Upper lobe of left lung (tissue), 6 donors: ENCODE data around the gene FBXO27. TPM values are rescaled to one million over a fixed set of nuclear protein-coding genes. Genes with fewer than 3 reads are reported as not detected.

ENCODE experiments used
- ATAC-seq, 2 donors: fragments of 200-7000 bp; cut with Tn5 transposase; one replicate each; pipeline ENCODE4 v1.9.1; 2022; ENCODE audit warnings: mild to moderate bottlenecking in 2 of 2, moderate library complexity in 2 of 2; ENCODE audit not compliant: low FRiP score in 2 of 2
- DNase-seq, 2 donors: peaks; one replicate each; pipeline ENCODE4 v3.0.0-alpha.2; 2019 to 2020
- H3K27ac ChIP-seq, 4 donors: fragments of 200-600 bp; sonication (generic); one replicate each; pipeline ENCODE4 v1.5.1; 2016 to 2019
- H3K27me3 ChIP-seq, 4 donors: fragments of 200-600 bp; sonication (generic); one replicate each; pipeline ENCODE4 v1.5.1; 2017 to 2019
- H3K36me3 ChIP-seq, 4 donors: fragments of 200-600 bp; sonication (generic); one replicate each; pipeline ENCODE4 v1.5.1; 2016 to 2019
- H3K4me1 ChIP-seq, 4 donors: fragments of 200-600 bp; sonication (generic); one replicate each; pipeline ENCODE4 v1.5.1; 2018 to 2019
- H3K4me3 ChIP-seq, 4 donors: fragments of 200-600 bp; sonication (generic); one replicate each; pipeline ENCODE4 v1.5.1; 2017 to 2019; ENCODE audit warnings: mild to moderate bottlenecking in 2 of 4, moderate library complexity in 1 of 4
- H3K9me3 ChIP-seq, 4 donors: fragments of 200-600 bp; sonication (generic); one replicate each; pipeline ENCODE4 v1.5.1; 2018 to 2019
- EP300 ChIP-seq, 4 donors: sonication (generic); formaldehyde crosslinking; IDR thresholded peaks; one replicate each; pipeline ENCODE4 v1.5.1; 2017; ENCODE audit warnings: antibody characterized with exemption in 4 of 4, control low read depth in 2 of 4
- POLR2A ChIP-seq, 4 donors: fragments of 450-650 bp; IDR thresholded peaks; one replicate each; pipeline ENCODE4 v1.5.1; 2016 to 2017; ENCODE audit warnings: antibody characterized with exemption in 4 of 4, mild to moderate bottlenecking in 2 of 4
- POLR2AphosphoS5 ChIP-seq, 2 donors: sonication (generic); formaldehyde crosslinking; IDR thresholded peaks; one replicate each; pipeline ENCODE4 v1.5.1; 2017; ENCODE audit warnings: antibody characterized with exemption in 2 of 2
- WGBS, 2 donors: methylation state at CpG; one replicate each; pipeline ENCODE4 v1.1.5; 2017 to 2018; 5-methylcytosine and 5-hydroxymethylcytosine counted together
- total RNA-seq, 6 donors: library from RNA; depleted of rRNA in 4 of 6; stranded (reverse); fragments of >200 nt in 4 of 6; gene quantifications; one replicate each; pipeline versions ENCODE4 v1.1.0 to v1.2.1, GENCODE V29; 2016 to 2021
- TF ChIP-seq, protein P1 (sequence below), 6 experiments: fragments of 450-650 bp in 4 of 6; fragments of 200-600 bp in 2 of 6; sonication (generic) in 2 of 6; IDR thresholded peaks; one replicate each; pipeline ENCODE4 v1.5.1; 2016 to 2019; ENCODE audit warnings: antibody characterized with exemption in 6 of 6
- donor health status: DM: no; HTN: no; CAD: no; lungs with moderate emphysema.
- donor health status: DM: no; HTN: yes; CAD: no; lungs with severe emphysema.

FBXO27 gene
- total RNA-seq, 6 donors from 2014 or later, result 1.0 to 9.3 (median 6.3) TPM

DNA sequence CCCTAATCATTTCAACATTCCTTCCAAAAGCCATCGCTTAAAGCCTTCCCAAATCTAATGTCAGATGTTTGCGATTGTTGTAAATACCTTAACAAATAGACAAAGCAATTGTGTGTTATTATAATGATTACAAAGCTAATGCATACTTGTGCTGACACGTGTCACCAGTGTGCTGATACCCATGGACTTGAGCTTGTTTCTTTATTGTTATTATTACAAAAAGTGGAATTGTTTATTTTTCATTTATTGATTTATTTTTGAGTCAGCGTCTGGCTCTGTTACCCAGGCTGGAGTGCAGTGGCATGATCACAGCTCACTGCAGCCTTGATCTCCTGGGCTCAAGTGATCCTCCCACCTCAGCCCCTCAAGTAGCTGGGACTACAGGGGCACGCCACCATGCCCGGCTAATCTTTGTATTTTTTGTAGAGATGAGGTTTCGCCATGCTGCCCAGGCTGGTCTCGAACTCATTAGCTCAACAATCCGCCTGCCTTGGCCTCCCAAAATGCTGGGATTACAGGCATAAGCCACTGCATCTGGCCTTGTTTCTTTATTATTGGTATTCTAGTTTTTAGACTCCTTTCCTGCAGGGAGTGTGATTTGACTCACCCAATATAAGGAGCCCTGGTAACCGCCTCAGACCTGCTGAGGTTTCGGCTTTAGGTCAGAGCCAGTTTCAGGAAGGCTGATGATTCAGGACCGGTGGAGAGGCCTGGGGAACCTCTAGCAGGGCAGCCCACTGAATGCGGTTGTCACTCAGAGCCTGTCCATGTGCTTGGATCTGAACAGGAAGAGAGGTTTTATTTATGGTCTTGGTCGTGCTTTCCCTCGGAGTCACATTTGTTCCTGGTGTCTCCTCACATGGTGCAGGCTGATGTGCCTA lies 54.7 kb downstream of the FBXO27 start:
- peaks cover 0 to 3% (median 0%) of the 10 kb centered on the region in 4 donors for H3K9me3 ChIP-seq
- no peak for ATAC-seq
- no peak for DNase-seq
- H3K27ac ChIP-seq, result no peak overlapping the region
- H3K36me3 ChIP-seq, result no peaks in the 10 kb centered on the region
- no peak for TF ChIP-seq POLR2AphosphoS5 (IDR thresholded peaks at IDR 0.05)
- TF ChIP-seq, protein P1, sequence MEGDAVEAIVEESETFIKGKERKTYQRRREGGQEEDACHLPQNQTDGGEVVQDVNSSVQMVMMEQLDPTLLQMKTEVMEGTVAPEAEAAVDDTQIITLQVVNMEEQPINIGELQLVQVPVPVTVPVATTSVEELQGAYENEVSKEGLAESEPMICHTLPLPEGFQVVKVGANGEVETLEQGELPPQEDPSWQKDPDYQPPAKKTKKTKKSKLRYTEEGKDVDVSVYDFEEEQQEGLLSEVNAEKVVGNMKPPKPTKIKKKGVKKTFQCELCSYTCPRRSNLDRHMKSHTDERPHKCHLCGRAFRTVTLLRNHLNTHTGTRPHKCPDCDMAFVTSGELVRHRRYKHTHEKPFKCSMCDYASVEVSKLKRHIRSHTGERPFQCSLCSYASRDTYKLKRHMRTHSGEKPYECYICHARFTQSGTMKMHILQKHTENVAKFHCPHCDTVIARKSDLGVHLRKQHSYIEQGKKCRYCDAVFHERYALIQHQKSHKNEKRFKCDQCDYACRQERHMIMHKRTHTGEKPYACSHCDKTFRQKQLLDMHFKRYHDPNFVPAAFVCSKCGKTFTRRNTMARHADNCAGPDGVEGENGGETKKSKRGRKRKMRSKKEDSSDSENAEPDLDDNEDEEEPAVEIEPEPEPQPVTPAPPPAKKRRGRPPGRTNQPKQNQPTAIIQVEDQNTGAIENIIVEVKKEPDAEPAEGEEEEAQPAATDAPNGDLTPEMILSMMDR (IDR thresholded peaks at IDR 0.05), result no peak
- TF ChIP-seq EP300 (IDR thresholded peaks at IDR 0.05), result no peak
- TF ChIP-seq POLR2A (IDR thresholded peaks at IDR 0.05), result no peak
- H3K27me3 ChIP-seq, result no peaks in the 10 kb centered on the region
- 71 to 84% methylated on average over 12 to 15 of the region's 15 CpGs for WGBS, 2 donors
- no peak overlapping the region for H3K4me3 ChIP-seq
- H3K4me1 ChIP-seq, result peaks cover 7 to 20% (median 11%) of the 10 kb centered on the region in 4 donors

DNA sequence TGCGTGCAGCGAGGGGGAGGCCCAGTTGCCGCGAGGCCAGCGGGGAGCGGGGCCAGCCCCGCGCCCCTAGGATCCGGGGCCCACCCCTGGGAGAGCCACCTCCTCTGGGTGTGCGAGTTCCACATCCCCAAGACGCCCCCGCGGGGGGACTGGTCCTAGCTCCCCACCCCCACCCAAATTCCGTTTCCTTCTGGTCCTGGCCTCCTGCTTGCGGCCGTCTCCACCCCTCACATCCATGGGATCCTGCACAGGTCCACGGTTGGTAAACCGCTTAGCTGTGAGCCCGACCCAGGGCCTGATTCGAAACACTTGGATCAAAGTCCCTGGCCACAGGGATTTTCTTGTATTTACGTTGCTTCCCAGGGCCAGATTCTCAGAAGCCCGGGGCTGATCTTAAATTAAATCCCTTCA lies 56.5 kb downstream of the FBXO27 start:
- Histone ChIP-seq H3K4me3 (peak overlapping the region; percentile 47 to 75 (median 62)), H3K27ac (peak overlapping the region; percentile 65 to 89 (median 79)), H3K36me3 (no peaks in the 10 kb centered on the region), H3K27me3 (no peaks in the 10 kb centered on the region), H3K9me3 (peaks cover 0 to 3% (median 0%) of the 10 kb centered on the region in 4 donors), H3K4me1 (peaks cover 7 to 20% (median 11%) of the 10 kb centered on the region in 4 donors)
- 9 to 12% methylated on average over 8 to 13 of the region's 22 CpGs for WGBS, 2 donors
- DNase-seq (no peak), ATAC-seq (peak; percentile 8 to 51)
- TF ChIP-seq POLR2A (IDR thresholded peaks at IDR 0.05), result no peak

DNA sequence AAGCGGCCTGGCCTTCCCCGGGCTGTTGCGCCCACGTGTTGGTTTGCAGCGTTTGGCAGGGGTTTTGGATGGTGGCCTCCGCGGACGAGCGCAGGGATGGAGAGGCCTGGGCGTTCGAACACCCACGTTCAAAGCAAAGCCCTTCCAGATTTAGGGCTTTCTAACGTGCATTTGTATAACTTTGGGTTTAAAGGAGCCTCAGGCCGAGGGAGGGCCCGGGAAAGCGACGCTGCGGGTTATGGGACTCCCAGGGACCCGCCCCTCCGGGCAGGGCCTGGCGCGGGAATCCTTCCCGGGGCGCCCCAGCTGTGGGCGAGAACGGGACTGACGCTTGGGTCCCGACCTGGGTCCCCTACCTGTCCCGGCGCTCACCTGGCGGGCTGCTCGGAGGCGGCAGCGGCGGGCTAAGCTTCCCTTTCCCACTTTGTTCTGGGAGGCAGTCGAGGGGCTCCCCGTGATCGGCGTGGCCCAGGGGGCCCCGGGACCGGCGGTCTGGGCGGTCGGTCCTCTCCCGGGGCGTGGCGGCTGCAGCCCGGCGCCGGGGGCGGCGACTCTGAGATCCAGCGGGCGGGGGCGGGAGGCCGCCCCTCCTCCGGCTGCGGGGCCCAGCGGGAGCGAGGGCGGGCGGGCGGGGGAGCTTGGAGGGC lies 57.0 kb downstream of the FBXO27 start, which contains the start of gene FBXO17:
Gene FBXO17 (minus strand): TSS at position 529 of the 647 bp plus-strand sequence. CDS start 25,423 bp downstream, outside the sequence.
- H3K27ac ChIP-seq, result peak within 1 kb of the TSS; percentile 65 to 89 (median 79)
- 8 to 39% methylated on average over 4 to 24 of the region's 63 CpGs for WGBS, 2 donors
- DNase-seq (peak; percentile 30 to 92), ATAC-seq (peak; percentile 31 to 93)
- H3K4me1 ChIP-seq, result peaks cover 7 to 20% (median 11%) of the 10 kb centered on the region in 4 donors
- no peaks in the 10 kb centered on the region for H3K9me3 ChIP-seq
- no peaks in the 10 kb centered on the region for H3K27me3 ChIP-seq
- peak in 1 of 2 donors; percentile 28 for TF ChIP-seq POLR2AphosphoS5 (IDR thresholded peaks at IDR 0.05)
- no peak for TF ChIP-seq POLR2A (IDR thresholded peaks at IDR 0.05)
- TF ChIP-seq, protein P1 (IDR thresholded peaks at IDR 0.05), result no peak
- TF ChIP-seq EP300 (IDR thresholded peaks at IDR 0.05), result no peak
- no peaks in the 10 kb centered on the region for H3K36me3 ChIP-seq
- peak within 1 kb of the TSS; percentile 47 to 75 (median 62) for H3K4me3 ChIP-seq

DNA sequence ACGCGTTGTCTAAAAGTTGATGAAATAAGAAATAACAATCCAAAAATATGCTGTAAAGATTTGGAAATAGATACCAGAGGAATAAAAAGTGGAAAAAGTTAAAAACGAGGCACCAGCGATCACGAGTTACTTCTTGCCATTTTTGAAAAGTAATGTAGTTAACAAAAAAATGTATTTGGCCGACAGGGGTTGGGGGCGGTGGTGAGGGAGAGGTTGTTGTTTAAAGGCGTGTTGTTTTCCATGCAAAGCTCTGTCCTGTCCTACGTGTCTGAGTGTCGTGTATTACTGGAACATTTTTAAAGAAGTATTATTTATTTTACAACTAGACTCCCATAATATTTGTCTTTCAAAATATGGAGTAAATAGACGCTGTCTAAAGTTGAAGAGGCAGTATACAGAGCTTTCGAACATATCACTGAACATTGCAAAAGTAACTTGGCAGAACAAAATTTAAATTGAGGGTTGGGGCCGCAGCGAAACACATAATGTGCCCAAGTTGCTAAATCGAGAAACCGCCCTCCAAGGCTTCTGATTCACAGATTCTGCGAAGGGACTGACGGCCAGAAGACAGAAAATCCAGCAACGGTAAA lies 57.6 kb downstream of the FBXO27 start:
- ATAC-seq, result no peak
- H3K27me3 ChIP-seq, result no peaks in the 10 kb centered on the region
- peak overlapping the region; percentile 65 to 89 (median 79) for H3K27ac ChIP-seq
- peak overlapping the region; percentile 47 to 75 (median 62) for H3K4me3 ChIP-seq
- no peaks in the 10 kb centered on the region for H3K9me3 ChIP-seq
- no peak for DNase-seq
- 59 to 61% methylated on average over 19 of the region's 19 CpGs for WGBS, 2 donors
- no peak for TF ChIP-seq POLR2A (IDR thresholded peaks at IDR 0.05)
- TF ChIP-seq, protein P1 (IDR thresholded peaks at IDR 0.05), result no peak
- TF ChIP-seq EP300 (IDR thresholded peaks at IDR 0.05), result no peak
- no peak for TF ChIP-seq POLR2AphosphoS5 (IDR thresholded peaks at IDR 0.05)
- H3K36me3 ChIP-seq, result no peaks in the 10 kb centered on the region
- H3K4me1 ChIP-seq, result peaks cover 7 to 20% (median 11%) of the 10 kb centered on the region in 4 donors

Other genes with a start within 250 kb of the FBXO27 start
- gene LGALS7B, start 243.3 kb downstream of the FBXO27 start, total RNA-seq, result 10 to 100 TPM in 1 of 6 donors, not detected in 5; 12.4 TPM
- gene LGALS4, start 219.6 kb downstream of the FBXO27 start, total RNA-seq, result 10 to 100 TPM in 1 of 6 donors, 1 to 10 TPM in 5; 3.1 to 12.3 (median 5.0) TPM
- gene ECH1, start 200.8 kb downstream of the FBXO27 start, total RNA-seq, result 100 to 1,000 TPM; 104 to 225 (median 189) TPM
- gene HNRNPL, start 182.6 kb downstream of the FBXO27 start, total RNA-seq, result 100 to 1,000 TPM; 156 to 274 (median 178) TPM
- 10 to 100 TPM in 5 of 6 donors, 1 to 10 TPM in 1; 8.7 to 23.1 (median 13.2) TPM for gene RINL, start 154.3 kb downstream of the FBXO27 start, total RNA-seq
- 10 to 100 TPM; 45.2 to 93.2 (median 59.1) TPM for gene SIRT2, start 132.9 kb downstream of the FBXO27 start, total RNA-seq
- 10 to 100 TPM; 22.8 to 38.4 (median 31.6) TPM for gene NFKBIB, start 132.6 kb downstream of the FBXO27 start, total RNA-seq
- gene CCER2, start 120.4 kb downstream of the FBXO27 start, total RNA-seq, result 1 to 10 TPM in 3 of 6 donors, under 1 TPM in 2, not detected in 1; 0.49 to 4.2 (median 1.3) TPM
- gene SARS2, start 101.8 kb downstream of the FBXO27 start, total RNA-seq, result 10 to 100 TPM; 14.3 to 54.5 (median 23.0) TPM
- 10 to 100 TPM in 4 of 6 donors, 1 to 10 TPM in 2; 3.1 to 38.3 (median 26.0) TPM for gene MRPS12, start 101.6 kb downstream of the FBXO27 start, total RNA-seq
- gene FBXO17, start 56.8 kb downstream of the FBXO27 start, total RNA-seq, result 10 to 100 TPM in 3 of 6 donors, 1 to 10 TPM in 3; 5.0 to 18.9 (median 10.4) TPM
- not detected for gene ACP7, start 51.8 kb upstream of the FBXO27 start, total RNA-seq
- gene PAK4, start 93.2 kb upstream of the FBXO27 start, total RNA-seq, result 10 to 100 TPM; 23.4 to 88.2 (median 54.4) TPM
- gene NCCRP1, start 164.4 kb upstream of the FBXO27 start, total RNA-seq, result under 1 TPM in 1 of 6 donors, not detected in 5; 0.47 TPM
- 1 to 10 TPM in 1 of 6 donors, under 1 TPM in 1, not detected in 4; 0.83 to 1.3 TPM for gene SYCN, start 171.7 kb upstream of the FBXO27 start, total RNA-seq
- gene IFNL3, start 212.5 kb upstream of the FBXO27 start, total RNA-seq, result not detected
- gene IFNL4, start 216.3 kb upstream of the FBXO27 start, total RNA-seq, result not detected
- gene IFNL2, start 235.8 kb upstream of the FBXO27 start, total RNA-seq, result not detected